ENCODE results near the gene PEAK3. TPM values are rescaled to one million over a fixed set of nuclear protein-coding genes. Genes with fewer than 3 reads are reported as not detected.
A peak's percentile ranks its signal among the peaks of the same experiment; 100 is the strongest.

Gene PEAK3
- total RNA-seq, 3 donors from 2014 or later = 1.8 TPM; not detected in 2

- TF ChIP-seq POLR2AphosphoS5 (IDR thresholded peaks at IDR 0.05) = no peak
- no peak for TF ChIP-seq POLR2A (IDR thresholded peaks at IDR 0.05)
- TF ChIP-seq CTCF (IDR thresholded peaks at IDR 0.05) = no peak
- Histone ChIP-seq H3K27ac (peak overlapping the region; percentile 2 to 72), H3K36me3 (no peaks in the 10 kb centered on the region), H3K4me3 (peak overlapping the region in 1 of 3 donors; percentile 12), H3K27me3 (no peaks in the 10 kb centered on the region), H3K9me3 (no peaks in the 10 kb centered on the region), H3K4me1 (peaks cover 4 to 9% of the 10 kb centered on the region in 2 donors)
- DNase-seq (ENCODE audit: low spot score in 2 of 2) = peak; percentile 81 to 84
- intact Hi-C loops (cut with DNase I; ENCODE audit: low total_unique reads) = no loop called here
Observed at GRCh38 chr19:2266183-2266993, 15.6 kb downstream of the PEAK3 start.

DNA sequence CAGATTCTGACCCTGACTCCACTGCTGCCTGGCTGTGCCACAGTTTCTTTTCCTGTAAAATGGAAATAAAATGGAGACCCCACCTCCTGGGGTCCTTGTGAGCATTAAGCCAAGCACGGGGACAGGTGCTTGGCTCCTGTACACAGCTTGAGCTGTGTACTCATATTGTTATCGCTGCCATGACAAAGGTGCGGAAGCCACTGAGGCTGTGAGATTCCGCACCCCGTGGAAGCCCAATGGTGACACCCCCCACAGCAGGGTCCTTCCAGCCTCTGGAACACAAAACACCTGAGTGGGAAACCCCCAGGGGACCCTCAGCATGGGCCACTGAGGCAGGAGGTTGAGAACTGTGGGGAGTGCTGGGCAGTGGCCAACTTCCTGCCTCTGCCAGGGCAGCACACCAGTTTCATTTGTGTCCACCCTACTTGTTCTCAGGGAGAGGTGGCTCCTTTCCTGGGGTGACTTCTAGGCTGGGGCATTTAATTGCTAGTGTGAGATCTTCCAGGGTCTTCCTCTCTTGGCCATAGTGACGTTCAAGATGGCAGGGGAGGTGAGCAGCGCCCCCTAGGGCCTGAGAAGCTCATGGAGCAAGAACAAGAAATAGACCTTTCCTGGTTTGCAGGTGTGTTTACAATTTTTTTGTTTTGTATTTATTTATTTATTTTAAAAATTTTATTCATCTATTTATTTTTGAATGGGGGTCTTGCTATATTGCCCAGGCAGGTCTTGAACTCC, 20.4 kb downstream of the PEAK3 start:
- no peak for DNase-seq (ENCODE audit: low spot score in 2 of 2)
- Histone ChIP-seq H3K4me1 (peaks cover 0 to 3% of the 10 kb centered on the region in 2 donors), H3K36me3 (no peaks in the 10 kb centered on the region), H3K4me3 (no peak overlapping the region), H3K27ac (no peak overlapping the region), H3K27me3 (no peaks in the 10 kb centered on the region), H3K9me3 (no peaks in the 10 kb centered on the region)
- TF ChIP-seq POLR2A (IDR thresholded peaks at IDR 0.05) = no peak
- TF ChIP-seq POLR2AphosphoS5 (IDR thresholded peaks at IDR 0.05) = no peak
- TF ChIP-seq CTCF (IDR thresholded peaks at IDR 0.05) = peak in 1 of 3 donors; percentile 21
- intact Hi-C loops (cut with DNase I; ENCODE audit: low total_unique reads) = no loop called here

DNA sequence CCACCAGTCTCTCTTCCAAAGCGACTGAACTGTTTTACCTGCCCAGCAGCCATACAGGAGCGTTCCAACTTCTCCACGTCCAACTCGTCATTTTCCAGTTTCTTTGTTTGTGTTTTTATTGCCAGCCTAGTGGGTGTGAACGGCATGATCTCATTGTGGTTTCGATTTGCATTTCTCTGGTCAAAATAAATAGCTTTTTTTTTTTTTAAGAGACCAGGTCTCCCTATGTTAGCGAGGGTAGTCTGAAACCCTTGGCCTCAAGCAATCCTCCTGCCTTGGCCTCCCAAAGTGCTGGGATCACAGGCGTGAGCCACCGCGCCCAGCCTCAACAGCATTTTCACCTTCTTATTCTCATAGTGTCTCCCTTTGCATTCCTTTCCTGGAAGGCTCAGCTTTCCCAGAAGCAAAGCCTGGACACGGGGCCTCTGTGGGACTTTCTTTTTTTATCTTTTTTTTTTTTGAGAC, 21.6 kb downstream of the PEAK3 start:
- Histone ChIP-seq H3K4me3 (no peak overlapping the region), H3K27ac (peak overlapping the region; percentile 48 to 49), H3K36me3 (no peaks in the 10 kb centered on the region), H3K27me3 (peaks cover 0 to 3% of the 10 kb centered on the region in 2 donors), H3K9me3 (no peaks in the 10 kb centered on the region), H3K4me1 (no peaks in the 10 kb centered on the region)
- TF ChIP-seq POLR2A (IDR thresholded peaks at IDR 0.05) = no peak
- peak in 1 of 3 donors; percentile 19 for TF ChIP-seq POLR2AphosphoS5 (IDR thresholded peaks at IDR 0.05)
- intact Hi-C loops (cut with DNase I; ENCODE audit: low total_unique reads) = no loop called here
- DNase-seq (ENCODE audit: low spot score in 2 of 2) = no peak

DNA sequence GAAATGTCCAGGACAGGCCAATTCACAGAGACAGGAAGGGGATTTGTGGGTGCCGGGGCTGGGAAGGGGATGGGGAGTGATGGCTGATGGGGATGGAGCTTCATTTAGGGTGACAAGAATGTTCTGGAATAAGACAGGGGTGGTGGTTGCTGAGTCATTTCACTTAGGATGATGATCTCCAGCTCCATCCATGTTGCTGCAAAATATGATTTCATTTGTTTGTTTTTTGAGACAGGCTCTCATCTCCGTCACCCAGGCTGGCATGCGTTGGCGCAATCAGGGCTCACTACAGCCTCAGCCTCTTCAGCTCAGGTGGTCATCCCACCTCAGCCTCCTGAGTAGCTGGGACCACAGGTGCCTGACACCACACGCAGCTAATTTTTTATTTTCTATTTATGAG, 22.6 kb downstream of the PEAK3 start:
- peaks cover 0 to 3% of the 10 kb centered on the region in 2 donors for H3K27me3 ChIP-seq

More for the DNA sequence above, 22.6 kb downstream of the PEAK3 start:
- H3K4me3 ChIP-seq = no peak overlapping the region
- H3K9me3 ChIP-seq = no peaks in the 10 kb centered on the region
- TF ChIP-seq POLR2AphosphoS5 (IDR thresholded peaks at IDR 0.05) = no peak
- no peak for TF ChIP-seq CTCF (IDR thresholded peaks at IDR 0.05)
- TF ChIP-seq POLR2A (IDR thresholded peaks at IDR 0.05) = no peak
- H3K36me3 ChIP-seq = no peaks in the 10 kb centered on the region
- no peaks in the 10 kb centered on the region for H3K4me1 ChIP-seq
- H3K27ac ChIP-seq = no peak overlapping the region
- DNase-seq (ENCODE audit: low spot score in 2 of 2) = no peak
- intact Hi-C loops (cut with DNase I; ENCODE audit: low total_unique reads) = no loop called here

Measured in breast epithelium (tissue), 4 donors.